Stomach (tissue), 9 donors: Measurements from ENCODE around the gene CACNB2. TPM values are rescaled to one million over a fixed set of nuclear protein-coding genes. Genes with fewer than 3 reads are reported as not detected.

Source experiments
- DNase-seq, 2 donors: peaks; one replicate each; pipeline versions ENCODE4 v3.0.0 to v3.0.0-alpha.2; 2013 to 2019
- H3K27ac ChIP-seq, 5 donors: fragments of 200-600 bp in 4 of 5; sonication (generic) in 4 of 5; one replicate each; pipeline ENCODE4 v1.5.1; 2013 to 2019; ENCODE audit warnings: mild to moderate bottlenecking in 1 of 5, moderate library complexity in 1 of 5
- H3K27me3 ChIP-seq, 3 donors: fragments of 200-600 bp; sonication (generic); one replicate each; pipeline ENCODE4 v1.5.1; 2017 to 2019; ENCODE audit warnings: mixed run types in 1 of 3
- H3K36me3 ChIP-seq, 4 donors: fragments of 200-600 bp; sonication (generic); 1 replicate in 3 of 4; 2 replicates in 1 of 4; pipeline ENCODE4 v1.5.1; 2016 to 2019
- H3K4me1 ChIP-seq, 4 donors: fragments of 200-600 bp; sonication (generic); one replicate each; pipeline ENCODE4 v1.5.1; 2016 to 2019
- H3K4me3 ChIP-seq, 4 donors: fragments of 200-600 bp; sonication (generic) in 3 of 4; one replicate each; pipeline ENCODE4 v1.5.1; 2016 to 2019; ENCODE audit warnings: mild to moderate bottlenecking in 1 of 4
- H3K9me3 ChIP-seq, 4 donors: fragments of 200-600 bp; sonication (generic); one replicate each; pipeline ENCODE4 v1.5.1; 2016 to 2019
- EP300 ChIP-seq: sonication (generic); formaldehyde crosslinking; IDR thresholded peaks from one replicate; pipeline ENCODE4 v1.6.1; 2017; ENCODE audit warnings: antibody characterized with exemption
- POLR2A ChIP-seq, 4 donors: fragments of 450-650 bp; IDR thresholded peaks; one replicate each; pipeline ENCODE4 v1.6.1; 2016; ENCODE audit warnings: antibody characterized with exemption in 4 of 4, control low read depth in 2 of 4, mild to moderate bottlenecking in 1 of 4, moderate library complexity in 1 of 4
- POLR2AphosphoS5 ChIP-seq, 3 donors: sonication (generic); formaldehyde crosslinking; IDR thresholded peaks; one replicate each; pipeline ENCODE4 v1.6.1; 2016; ENCODE audit warnings: antibody characterized with exemption in 3 of 3
- WGBS, 5 donors: extraction: QIAGEN DNeasy Blood & Tissue Kit in 3 of 5; methylation state at CpG; one replicate each; pipeline versions ENCODE4 v1.1.5 to v1.1.7; 2013 to 2018; 5-methylcytosine and 5-hydroxymethylcytosine counted together
- intact Hi-C: fragments of 100-400 bp; cut with DNase I; formaldehyde crosslinking; loops from one replicate; pipeline ENCODE4 v1.15.1; 2023; ENCODE audit warnings: low total_unique reads
- polyA plus RNA-seq, 3 donors: library from polyadenylated mRNA; stranded (reverse); fragments of 200-250 nt; gene quantifications; one replicate each; pipeline ENCODE4 v1.2.3, GENCODE V29; 2013
- total RNA-seq, 5 donors: library from RNA; depleted of rRNA; stranded (reverse); fragments of >200 nt; gene quantifications; one replicate each; pipeline versions ENCODE4 v1.1.0 to v1.2.3, GENCODE V29; 2014 to 2016
- TF ChIP-seq, protein P1 (sequence below), 7 experiments: fragments of 450-650 bp in 4 of 7; fragments of 200-600 bp in 3 of 7; sonication (generic) in 3 of 7; IDR thresholded peaks; one replicate each; pipeline ENCODE4 v1.5.1; 2016 to 2019; ENCODE audit warnings: antibody characterized with exemption in 7 of 7, control low read depth in 2 of 7, mild to moderate bottlenecking in 1 of 7
- donor health status: healthy with polysubstance abuse.
- donor health status: Bipolar disorder and iron deficiency.
- donor health status: healthy.

Gene CACNB2
- total and polyA plus RNA-seq, 8 donors = 0.31 to 42.9 (median 14.3) TPM

DNA sequence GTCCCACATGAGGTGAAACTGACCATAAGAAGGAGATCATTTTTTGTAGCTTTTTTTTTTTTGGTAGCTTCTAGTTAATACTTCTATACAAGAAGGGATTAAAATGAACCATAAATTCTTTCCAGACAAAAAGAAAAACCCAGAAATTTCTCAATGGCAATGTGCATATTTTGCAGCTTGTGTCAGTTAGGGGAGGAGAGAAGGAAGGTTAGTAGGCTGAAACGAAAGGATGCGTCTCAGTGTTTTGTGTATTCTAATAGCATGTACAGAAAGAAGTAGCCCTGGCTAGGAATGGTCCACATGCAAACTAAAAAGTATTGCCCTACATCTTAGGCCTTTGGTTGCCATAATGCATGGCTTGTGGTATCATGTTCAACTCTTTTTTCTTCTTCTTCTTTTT, 90.6 kb downstream of the CACNB2 start:
- Histone ChIP-seq H3K27ac (no peak overlapping the region), H3K4me1 (no peaks in the 10 kb centered on the region), H3K27me3 (no peaks in the 10 kb centered on the region), H3K9me3 (no peaks in the 10 kb centered on the region), H3K4me3 (no peak overlapping the region), H3K36me3 (no peaks in the 10 kb centered on the region)
- TF ChIP-seq, protein P1, sequence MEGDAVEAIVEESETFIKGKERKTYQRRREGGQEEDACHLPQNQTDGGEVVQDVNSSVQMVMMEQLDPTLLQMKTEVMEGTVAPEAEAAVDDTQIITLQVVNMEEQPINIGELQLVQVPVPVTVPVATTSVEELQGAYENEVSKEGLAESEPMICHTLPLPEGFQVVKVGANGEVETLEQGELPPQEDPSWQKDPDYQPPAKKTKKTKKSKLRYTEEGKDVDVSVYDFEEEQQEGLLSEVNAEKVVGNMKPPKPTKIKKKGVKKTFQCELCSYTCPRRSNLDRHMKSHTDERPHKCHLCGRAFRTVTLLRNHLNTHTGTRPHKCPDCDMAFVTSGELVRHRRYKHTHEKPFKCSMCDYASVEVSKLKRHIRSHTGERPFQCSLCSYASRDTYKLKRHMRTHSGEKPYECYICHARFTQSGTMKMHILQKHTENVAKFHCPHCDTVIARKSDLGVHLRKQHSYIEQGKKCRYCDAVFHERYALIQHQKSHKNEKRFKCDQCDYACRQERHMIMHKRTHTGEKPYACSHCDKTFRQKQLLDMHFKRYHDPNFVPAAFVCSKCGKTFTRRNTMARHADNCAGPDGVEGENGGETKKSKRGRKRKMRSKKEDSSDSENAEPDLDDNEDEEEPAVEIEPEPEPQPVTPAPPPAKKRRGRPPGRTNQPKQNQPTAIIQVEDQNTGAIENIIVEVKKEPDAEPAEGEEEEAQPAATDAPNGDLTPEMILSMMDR (IDR thresholded peaks at IDR 0.05) = no peak
- TF ChIP-seq EP300 = no peak
- TF ChIP-seq POLR2AphosphoS5 (IDR thresholded peaks at IDR 0.05) = no peak
- no peak for TF ChIP-seq POLR2A (IDR thresholded peaks at IDR 0.05)
- DNase-seq = no peak
- intact Hi-C loops = no loop called here
- 77 to 95% (median 91%) methylated on average over 2 of the region's 2 CpGs for WGBS, 5 donors

DNA sequence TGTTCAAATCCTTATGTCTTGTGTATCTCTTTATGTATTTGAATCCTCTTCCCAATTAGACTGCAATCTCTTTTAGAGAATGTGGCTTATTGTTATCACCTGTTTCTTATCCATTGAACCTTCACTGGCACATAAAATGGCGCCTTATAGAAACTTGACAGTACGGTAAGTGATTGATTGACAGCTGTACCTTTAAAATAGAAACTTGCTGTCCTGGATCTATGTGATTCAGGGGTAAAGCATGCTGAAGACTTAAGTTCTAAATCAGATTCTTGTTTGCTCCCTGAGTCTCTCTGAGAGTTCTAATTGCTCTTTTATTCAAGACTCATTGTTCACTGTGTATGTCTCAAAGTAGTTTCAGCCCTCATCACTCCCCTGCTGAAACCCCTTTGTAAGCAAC, 91.3 kb downstream of the CACNB2 start:
- TF ChIP-seq POLR2AphosphoS5 (IDR thresholded peaks at IDR 0.05) (no peak), POLR2A (IDR thresholded peaks at IDR 0.05) (no peak), EP300 (no peak)
- TF ChIP-seq, protein P1 (IDR thresholded peaks at IDR 0.05) = no peak
- H3K4me1 ChIP-seq = no peaks in the 10 kb centered on the region
- no peaks in the 10 kb centered on the region for H3K27me3 ChIP-seq
- no peaks in the 10 kb centered on the region for H3K36me3 ChIP-seq
- H3K9me3 ChIP-seq = no peaks in the 10 kb centered on the region
- intact Hi-C loops = no loop called here
- WGBS, 5 donors = 48 to 95% (median 91%) methylated on average over 2 of the region's 2 CpGs
- no peak overlapping the region for H3K27ac ChIP-seq
- DNase-seq = no peak
- no peak overlapping the region for H3K4me3 ChIP-seq

DNA sequence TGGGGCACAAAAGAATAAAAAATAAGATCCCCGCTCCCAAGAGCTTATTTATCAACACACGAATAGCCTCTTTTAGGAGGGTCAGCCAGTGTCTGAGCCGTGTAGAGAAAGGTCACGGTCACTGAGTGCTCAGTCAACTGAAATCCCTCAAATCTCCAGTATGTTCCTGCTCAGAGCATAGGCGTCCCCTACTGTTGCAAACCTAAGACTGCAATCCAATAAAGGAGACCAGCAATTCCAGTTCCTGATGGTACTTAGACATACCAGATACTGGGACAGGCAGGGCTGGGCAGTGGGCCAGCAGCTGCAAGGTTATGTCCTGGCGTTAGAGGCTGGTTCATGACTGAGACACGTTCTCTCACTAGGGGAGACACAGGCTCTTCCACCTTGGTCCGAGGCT, 93.6 kb downstream of the CACNB2 start:
- intact Hi-C loops = no loop called here
- no peak for DNase-seq
- H3K9me3 ChIP-seq = no peaks in the 10 kb centered on the region
- H3K27me3 ChIP-seq = no peaks in the 10 kb centered on the region
- no peak overlapping the region for H3K27ac ChIP-seq
- H3K4me3 ChIP-seq = no peak overlapping the region
- whole genome bisulfite sequencing, 5 donors = 40 to 65% (median 57%) methylated on average over 6 to 8 of the region's 8 CpGs
- H3K36me3 ChIP-seq = no peaks in the 10 kb centered on the region
- TF ChIP-seq POLR2A (IDR thresholded peaks at IDR 0.05) = no peak
- H3K4me1 ChIP-seq = peaks cover 0 to 6% (median 0%) of the 10 kb centered on the region in 4 donors

DNA sequence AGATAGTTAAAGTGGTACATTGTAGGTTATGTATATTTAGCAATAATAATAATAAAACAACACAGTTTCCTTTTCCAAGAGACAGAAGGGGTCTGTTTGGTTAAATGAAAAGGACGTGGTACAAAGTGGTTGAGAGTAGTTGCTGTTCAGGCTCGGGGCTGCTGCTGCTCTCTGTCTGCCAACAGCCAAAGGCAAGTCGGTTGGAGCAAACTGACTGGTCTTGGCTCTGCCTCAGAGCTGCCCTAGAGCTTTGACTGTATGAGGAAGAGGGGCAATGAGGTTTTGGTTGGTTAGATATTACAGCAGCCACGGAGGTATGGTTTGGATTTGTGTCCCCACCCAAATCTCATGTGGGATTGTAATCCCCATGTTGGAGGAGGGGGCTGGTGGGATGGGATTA, 95.3 kb downstream of the CACNB2 start:
- 72 to 87% (median 73%) methylated on average over 3 to 4 of the region's 4 CpGs for WGBS, 5 donors
- intact Hi-C loops = no loop called here
- no peaks in the 10 kb centered on the region for H3K27me3 ChIP-seq

DNA sequence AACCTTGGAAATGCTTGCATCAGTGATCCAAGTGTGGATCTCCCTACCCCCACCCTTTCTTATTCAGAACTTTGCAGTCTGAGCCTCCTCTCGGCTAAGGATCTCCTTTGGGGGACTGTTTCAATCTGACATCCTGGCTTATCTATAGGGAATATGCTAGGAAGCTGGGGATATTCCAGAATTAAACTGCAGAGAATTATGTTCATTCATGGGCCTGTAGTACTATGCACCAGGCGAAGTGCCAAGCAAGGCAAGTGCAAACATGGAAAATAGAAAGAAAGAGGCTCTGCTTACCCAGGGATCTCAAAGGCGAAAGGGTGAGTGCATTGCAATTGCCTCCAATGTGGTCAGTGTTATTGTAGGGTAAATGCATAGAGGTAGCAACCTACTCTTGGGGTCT, 96.5 kb downstream of the CACNB2 start:
- intact Hi-C loops = no loop called here
- no peak overlapping the region for H3K27ac ChIP-seq
- no peaks in the 10 kb centered on the region for H3K9me3 ChIP-seq
- no peaks in the 10 kb centered on the region for H3K27me3 ChIP-seq
- no peak for DNase-seq
- no peaks in the 10 kb centered on the region for H3K36me3 ChIP-seq
- TF ChIP-seq EP300 = no peak
- TF ChIP-seq POLR2AphosphoS5 (IDR thresholded peaks at IDR 0.05) = no peak
- TF ChIP-seq POLR2A (IDR thresholded peaks at IDR 0.05) = no peak
- H3K4me3 ChIP-seq = no peak overlapping the region
- peaks cover 0 to 7% (median 0%) of the 10 kb centered on the region in 4 donors for H3K4me1 ChIP-seq
- WGBS, 5 donors = 36 to 66% (median 38%) methylated on average over 3 of the region's 3 CpGs

More for the DNA sequence above, 95.3 kb downstream of the CACNB2 start:
- no peak for DNase-seq
- H3K4me3 ChIP-seq = no peak overlapping the region
- no peaks in the 10 kb centered on the region for H3K9me3 ChIP-seq
- no peaks in the 10 kb centered on the region for H3K36me3 ChIP-seq
- no peak overlapping the region for H3K27ac ChIP-seq
- H3K4me1 ChIP-seq = peaks cover 0 to 7% (median 0%) of the 10 kb centered on the region in 4 donors
- TF ChIP-seq POLR2AphosphoS5 (IDR thresholded peaks at IDR 0.05) = no peak
- TF ChIP-seq, protein P1 (IDR thresholded peaks at IDR 0.05) = no peak
- no peak for TF ChIP-seq EP300
- TF ChIP-seq POLR2A (IDR thresholded peaks at IDR 0.05) = no peak
